ENCODE data around the gene GPR142. TPM values are rescaled to one million over a fixed set of nuclear protein-coding genes. Genes with fewer than 3 reads are reported as not detected.

GPR142 gene
- total RNA-seq, 1 donor = not detected

DNA sequence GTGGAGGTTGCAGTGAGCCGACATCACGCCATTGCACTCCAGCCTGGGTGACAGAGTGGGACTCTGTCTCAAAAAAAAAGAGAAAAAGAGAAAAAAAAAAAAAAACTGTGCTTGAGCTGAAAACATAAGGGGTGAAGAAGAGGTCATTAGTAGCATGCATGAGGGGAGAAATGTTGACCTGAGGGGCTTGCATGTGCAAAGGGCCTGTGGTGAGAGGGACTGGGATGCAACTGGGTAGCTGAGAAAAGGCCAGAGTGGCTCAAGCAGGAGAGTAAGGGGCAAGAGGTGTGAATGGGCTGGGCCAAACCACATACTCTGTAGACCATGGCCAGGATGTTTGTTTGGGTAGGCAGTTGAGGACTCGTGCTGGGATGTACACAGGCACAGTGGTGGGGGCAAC lies 37.9 kb upstream of the GPR142 start:
- no peak overlapping the region for H3K4me3 ChIP-seq (ENCODE audit: low read depth, low read length)
- TF ChIP-seq, protein P1, sequence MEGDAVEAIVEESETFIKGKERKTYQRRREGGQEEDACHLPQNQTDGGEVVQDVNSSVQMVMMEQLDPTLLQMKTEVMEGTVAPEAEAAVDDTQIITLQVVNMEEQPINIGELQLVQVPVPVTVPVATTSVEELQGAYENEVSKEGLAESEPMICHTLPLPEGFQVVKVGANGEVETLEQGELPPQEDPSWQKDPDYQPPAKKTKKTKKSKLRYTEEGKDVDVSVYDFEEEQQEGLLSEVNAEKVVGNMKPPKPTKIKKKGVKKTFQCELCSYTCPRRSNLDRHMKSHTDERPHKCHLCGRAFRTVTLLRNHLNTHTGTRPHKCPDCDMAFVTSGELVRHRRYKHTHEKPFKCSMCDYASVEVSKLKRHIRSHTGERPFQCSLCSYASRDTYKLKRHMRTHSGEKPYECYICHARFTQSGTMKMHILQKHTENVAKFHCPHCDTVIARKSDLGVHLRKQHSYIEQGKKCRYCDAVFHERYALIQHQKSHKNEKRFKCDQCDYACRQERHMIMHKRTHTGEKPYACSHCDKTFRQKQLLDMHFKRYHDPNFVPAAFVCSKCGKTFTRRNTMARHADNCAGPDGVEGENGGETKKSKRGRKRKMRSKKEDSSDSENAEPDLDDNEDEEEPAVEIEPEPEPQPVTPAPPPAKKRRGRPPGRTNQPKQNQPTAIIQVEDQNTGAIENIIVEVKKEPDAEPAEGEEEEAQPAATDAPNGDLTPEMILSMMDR (IDR thresholded peaks at IDR 0.05; ENCODE audit: insufficient read depth, low read length) = no peak
- no peak for DNase-seq (ENCODE audit: low read depth)

DNA sequence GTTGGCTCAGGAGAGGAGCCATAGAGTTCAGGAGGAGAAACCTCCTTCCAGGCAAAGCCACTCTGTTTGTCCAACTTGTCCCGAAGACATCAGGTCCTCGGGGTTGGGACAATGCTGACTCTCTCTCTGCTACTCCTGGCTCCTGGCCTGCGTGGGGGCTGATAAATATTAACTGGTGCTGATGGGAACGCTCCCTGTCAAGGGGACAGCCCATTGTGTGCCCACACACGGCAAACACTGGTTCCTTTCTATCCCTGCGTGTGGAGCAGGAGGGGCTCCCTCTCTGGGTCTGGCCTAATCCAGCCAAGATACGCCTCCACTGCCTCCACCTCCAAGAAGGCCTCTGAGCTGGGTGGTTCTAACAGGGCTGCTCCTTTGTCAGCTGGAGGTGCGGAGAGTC lies 36.9 kb upstream of the GPR142 start:
- DNase-seq (ENCODE audit: low read depth) = no peak
- TF ChIP-seq, protein P1 (IDR thresholded peaks at IDR 0.05; ENCODE audit: insufficient read depth, low read length) = no peak
- H3K4me3 ChIP-seq (ENCODE audit: low read depth, low read length) = no peak overlapping the region

DNA sequence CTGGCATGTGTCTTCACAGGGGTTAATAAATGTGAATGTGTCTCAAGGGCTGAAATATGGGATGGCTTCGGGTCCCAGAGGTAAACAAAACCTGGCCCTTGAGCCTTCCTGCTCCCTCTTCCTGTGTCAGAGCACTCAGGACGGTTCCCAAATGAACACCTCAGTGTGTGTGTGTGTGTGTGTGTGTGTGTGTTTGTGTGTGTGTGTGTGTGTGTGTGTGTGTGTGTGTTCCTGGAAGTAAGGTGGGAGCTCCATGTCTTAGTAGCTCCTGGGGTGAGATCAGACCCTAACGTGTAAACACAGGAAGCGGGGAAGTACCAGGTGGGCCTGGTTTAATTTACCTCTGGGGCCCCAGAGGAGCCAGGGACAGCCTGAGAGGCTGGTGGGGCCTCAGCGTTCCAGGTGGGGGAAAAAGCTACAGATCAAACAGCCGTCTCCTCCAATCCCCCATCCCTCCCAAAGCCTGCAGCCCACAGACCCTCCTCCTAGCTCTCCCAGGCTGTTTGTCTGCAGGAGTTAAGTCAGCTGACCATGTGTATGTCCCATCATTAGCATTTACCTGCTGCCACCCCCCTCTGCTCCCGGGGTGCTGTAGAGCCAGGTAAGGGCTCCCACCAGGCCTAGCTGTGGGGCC lies 35.2 kb upstream of the GPR142 start:
- H3K4me3 ChIP-seq (ENCODE audit: low read depth, low read length) = no peak overlapping the region
- TF ChIP-seq, protein P1 (IDR thresholded peaks at IDR 0.05; ENCODE audit: insufficient read depth, low read length) = no peak
- no peak for DNase-seq (ENCODE audit: low read depth)

DNA sequence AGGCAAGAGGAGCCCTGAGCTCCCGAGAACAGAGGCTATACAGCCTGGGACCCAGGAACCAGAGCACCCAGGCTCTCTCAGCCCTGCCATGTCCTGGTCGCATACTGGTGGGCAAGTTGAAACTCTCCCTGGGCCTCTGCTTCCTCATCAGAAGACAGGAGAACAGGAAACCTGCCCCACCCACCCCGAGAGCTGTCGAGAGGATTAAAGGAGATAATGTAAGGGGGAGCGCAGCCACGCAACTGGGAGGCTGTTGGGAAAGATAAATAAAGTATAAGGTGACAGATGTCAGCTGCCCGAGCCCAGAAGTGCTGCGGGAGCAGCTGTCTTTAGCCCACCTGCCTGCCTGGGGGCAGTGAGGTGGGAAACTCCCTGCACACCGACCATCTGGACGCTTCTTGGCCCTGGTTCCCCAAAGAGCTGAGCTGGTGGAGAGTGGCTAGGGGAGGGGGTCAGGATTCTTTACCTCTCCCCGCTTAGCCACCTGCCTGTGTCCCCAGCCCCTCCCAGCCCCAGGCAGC lies 34.5 kb upstream of the GPR142 start:
- TF ChIP-seq, protein P1 (IDR thresholded peaks at IDR 0.05; ENCODE audit: insufficient read depth, low read length) = no peak
- no peak for DNase-seq (ENCODE audit: low read depth)
- no peak overlapping the region for H3K4me3 ChIP-seq (ENCODE audit: low read depth, low read length)

DNA sequence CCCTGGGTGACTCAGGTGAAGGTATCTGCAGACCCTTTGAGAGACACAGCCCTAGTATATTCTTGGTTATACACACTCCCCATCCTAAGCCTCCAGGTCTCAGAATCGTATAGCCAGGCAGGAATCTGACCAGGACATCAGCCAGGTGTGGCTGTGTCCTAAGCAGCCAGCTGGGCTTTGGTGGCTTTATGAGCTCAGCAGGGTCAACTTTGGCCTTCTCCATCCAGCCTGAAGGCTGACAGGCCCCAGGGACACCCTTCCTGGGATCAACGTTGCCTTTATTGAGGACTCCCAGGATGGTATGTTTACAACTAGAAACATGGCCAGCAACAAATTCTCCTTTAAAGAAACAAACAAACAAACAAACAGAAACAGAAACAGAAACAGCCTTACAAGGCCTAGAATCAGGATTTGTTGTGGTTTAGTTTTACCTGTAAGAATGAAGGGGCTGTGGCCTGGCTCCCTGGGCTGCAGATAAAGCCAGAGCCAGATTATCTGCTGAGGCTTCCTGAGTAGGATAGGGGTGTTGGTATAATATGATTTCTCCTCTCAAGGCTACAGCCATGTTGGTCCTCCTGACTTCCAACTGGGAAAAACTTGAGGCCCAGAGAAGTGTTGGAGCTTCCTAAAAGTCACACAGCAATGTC lies 32.8 kb upstream of the GPR142 start:
- peak; percentile 3 for DNase-seq (ENCODE audit: low read depth)
- H3K4me3 ChIP-seq (ENCODE audit: low read depth, low read length) = no peak overlapping the region
- TF ChIP-seq, protein P1 (IDR thresholded peaks at IDR 0.05; ENCODE audit: insufficient read depth, low read length) = no peak

DNA sequence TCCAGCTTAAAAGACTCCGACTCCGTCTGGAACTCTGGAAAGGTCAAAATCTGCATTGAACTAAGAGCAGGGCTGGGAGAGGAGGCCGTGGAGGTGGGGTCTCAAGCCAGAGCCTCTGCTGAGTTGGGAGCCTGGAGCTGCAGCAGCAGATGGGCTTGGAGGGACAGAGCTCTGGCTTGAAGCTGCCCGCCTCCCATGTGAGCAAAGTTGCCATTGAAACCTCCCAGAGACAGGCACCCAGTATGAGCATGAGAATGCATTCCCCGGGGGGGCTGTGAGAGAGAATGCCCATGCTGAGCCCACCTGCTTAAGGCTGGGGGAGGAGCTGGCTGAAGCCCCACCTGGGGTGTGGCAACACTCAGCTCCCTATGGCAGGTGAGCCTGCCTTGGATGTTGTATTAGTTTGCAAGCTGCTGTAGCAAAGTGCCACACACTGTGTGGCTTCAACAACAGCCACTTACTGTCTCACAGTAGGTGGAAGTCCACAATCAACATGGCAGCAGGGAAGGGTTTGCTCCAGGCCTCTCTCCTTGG lies 31.7 kb upstream of the GPR142 start:
- TF ChIP-seq, protein P1 (IDR thresholded peaks at IDR 0.05; ENCODE audit: insufficient read depth, low read length) = no peak

More for the DNA sequence above, 31.7 kb upstream of the GPR142 start:
- H3K4me3 ChIP-seq (ENCODE audit: low read depth, low read length) = no peak overlapping the region
- no peak for DNase-seq (ENCODE audit: low read depth)

Data from fibroblast of the aortic adventitia (primary cell).